Sciatic nerve (tissue), 2 donors: ENCODE measurements around the gene CD300C. TPM values are rescaled to one million over a fixed set of nuclear protein-coding genes. Genes with fewer than 3 reads are reported as not detected.
"Not testable (repeated sequence)": the region's sequence is repeated elsewhere in the genome, so short reads cannot be mapped to it uniquely, and the experiment has no call there.

Experiments
- ATAC-seq: fragments of 200-7000 bp; cut with Tn5 transposase; one replicate; pipeline ENCODE4 v1.9.1; 2020; ENCODE audit warnings: mild to moderate bottlenecking, moderate library complexity
- DNase-seq: peaks from one replicate; pipeline ENCODE4 v3.0.0-alpha.2; 2020; ENCODE audit warnings: low spot score
- intact Hi-C: fragments of 100-400 bp; cut with DNase I; formaldehyde crosslinking; loops from one replicate; pipeline ENCODE4 v1.14.2; 2022
- total RNA-seq: library from RNA; stranded (reverse); fragmentation: NEBNext Ultra II Directional; extraction: Animal tissue kit (Norgen Biotek cat#: 25700); gene quantifications from one replicate; pipeline ENCODE4 v1.2.1, GENCODE V29; 2021
- donor health status: DM: no; HTN: no; CAD: no.
- donor health status: DM: no; HTN: no; CAD: no.

Gene CD300C
- total RNA-seq, 1 donor from 2014 or later = 1.7 TPM

GRCh38 chr17:74566132-74566753 lies 20.3 kb upstream of the CD300C start:
- ATAC-seq = no peak
- intact Hi-C loops = no loop called here
- no peak for DNase-seq

GRCh38 chr17:74565126-74565525 lies 19.2 kb upstream of the CD300C start:
- intact Hi-C loops = no loop called here
- DNase-seq = no peak
- no peak for ATAC-seq

- ATAC-seq (no peak), DNase-seq (no peak)
- intact Hi-C loops = no loop called here
Observed at GRCh38 chr17:74563358-74563757, 17.4 kb upstream of the CD300C start.

- DNase-seq (no peak), ATAC-seq (no peak)
- intact Hi-C loops = no loop called here
Observed at GRCh38 chr17:74561586-74561985, 15.7 kb upstream of the CD300C start.

- DNase-seq (no peak), ATAC-seq (no peak)
- intact Hi-C loops = no loop called here
Observed at GRCh38 chr17:74558882-74559519, 13.1 kb upstream of the CD300C start.

GRCh38 chr17:74558402-74558801 lies 12.5 kb upstream of the CD300C start:
- DNase-seq, intact Hi-C loops, ATAC-seq: not testable (repeated sequence)

GRCh38 chr17:74555427-74555940 lies 9.6 kb upstream of the CD300C start:
- no peak for ATAC-seq
- DNase-seq = no peak
- intact Hi-C loops = no loop called here

GRCh38 chr17:74554909-74555308 lies 9.0 kb upstream of the CD300C start:
- ATAC-seq (peak; percentile 32), DNase-seq (peak; percentile 34)
- intact Hi-C loops = no loop called here

GRCh38 chr17:74552037-74552436 lies 6.1 kb upstream of the CD300C start:
- DNase-seq = no peak
- intact Hi-C loops = no loop called here
- ATAC-seq = no peak

- intact Hi-C loops = no loop called here
- ATAC-seq = no peak
Observed at GRCh38 chr17:74550602-74551001, 4.7 kb upstream of the CD300C start.

GRCh38 chr17:74549343-74549742 lies 3.4 kb upstream of the CD300C start:
- intact Hi-C loops = no loop called here
- ATAC-seq = no peak
- no peak for DNase-seq

More at GRCh38 chr17:74550602-74551001, 4.7 kb upstream of the CD300C start:
- no peak for DNase-seq

- intact Hi-C loops = no loop called here
- ATAC-seq = no peak
- no peak for DNase-seq
Observed at GRCh38 chr17:74547736-74548135, 1.8 kb upstream of the CD300C start.

- intact Hi-C loops = no loop called here
- ATAC-seq (no peak), DNase-seq (no peak)
Observed at GRCh38 chr17:74547264-74547663, 1.3 kb upstream of the CD300C start.

- no peak for ATAC-seq
- intact Hi-C loops = no loop called here
- no peak for DNase-seq
Observed at GRCh38 chr17:74546586-74546985, 671 bp upstream of the CD300C start.

- no peak for DNase-seq
- peak; percentile 17 for ATAC-seq
- intact Hi-C loops = no loop called here
Observed at GRCh38 chr17:74544991-74545842, 698 bp downstream of the CD300C start.

GRCh38 chr17:74543891-74544760 lies 1.8 kb downstream of the CD300C start:
- intact Hi-C loops = no loop called here
- ATAC-seq (no peak), DNase-seq (no peak)

- no peak for ATAC-seq
- intact Hi-C loops = no loop called here
- no peak for DNase-seq
Observed at GRCh38 chr17:74543406-74543805, 2.5 kb downstream of the CD300C start.

GRCh38 chr17:74542727-74543383 lies 3.1 kb downstream of the CD300C start:
- intact Hi-C loops = no loop called here
- no peak for ATAC-seq
- no peak for DNase-seq
